DOHH2 (cell line): ENCODE measurements around the gene RNF4.

Source experiments
- EZH2phosphoT487 ChIP-seq: fragments of 200-600 bp; sonication (generic); IDR thresholded peaks from 2 replicates; pipeline ENCODE4 v1.6.1; 2017; ENCODE audit warnings: borderline replicate concordance, mild to moderate bottlenecking, antibody characterized with exemption, low read length, moderate library complexity, mixed read lengths
- TF ChIP-seq, protein P1 (sequence below): fragments of 200-600 bp; sonication (generic); IDR thresholded peaks from one replicate; pipeline ENCODE4 v1.5.1; 2014; ENCODE audit warnings: antibody characterized with exemption, mild to moderate bottlenecking, low read depth, low read length; ENCODE audit not compliant: poor library complexity, severe bottlenecking

DNA sequence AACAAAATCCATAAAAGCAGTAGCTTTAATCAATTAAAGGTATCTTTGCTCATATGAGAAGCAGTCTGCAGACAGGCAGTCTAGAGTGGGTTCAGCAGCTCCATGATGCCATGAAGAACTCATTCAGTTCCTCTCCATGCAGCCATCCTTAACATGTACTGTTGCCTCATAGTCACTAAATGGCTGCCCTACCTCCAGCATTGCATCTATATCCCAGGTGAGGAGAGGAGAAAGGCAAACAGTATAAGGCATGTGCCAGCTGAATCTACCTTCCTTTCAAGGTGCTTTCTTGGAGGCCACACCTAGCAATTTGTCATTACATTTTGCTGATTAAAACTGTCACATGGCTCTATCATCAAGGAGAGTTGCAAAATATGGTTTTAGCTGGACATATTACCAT is 36.9 kb upstream of the RNF4 start:
- TF ChIP-seq, protein P1, sequence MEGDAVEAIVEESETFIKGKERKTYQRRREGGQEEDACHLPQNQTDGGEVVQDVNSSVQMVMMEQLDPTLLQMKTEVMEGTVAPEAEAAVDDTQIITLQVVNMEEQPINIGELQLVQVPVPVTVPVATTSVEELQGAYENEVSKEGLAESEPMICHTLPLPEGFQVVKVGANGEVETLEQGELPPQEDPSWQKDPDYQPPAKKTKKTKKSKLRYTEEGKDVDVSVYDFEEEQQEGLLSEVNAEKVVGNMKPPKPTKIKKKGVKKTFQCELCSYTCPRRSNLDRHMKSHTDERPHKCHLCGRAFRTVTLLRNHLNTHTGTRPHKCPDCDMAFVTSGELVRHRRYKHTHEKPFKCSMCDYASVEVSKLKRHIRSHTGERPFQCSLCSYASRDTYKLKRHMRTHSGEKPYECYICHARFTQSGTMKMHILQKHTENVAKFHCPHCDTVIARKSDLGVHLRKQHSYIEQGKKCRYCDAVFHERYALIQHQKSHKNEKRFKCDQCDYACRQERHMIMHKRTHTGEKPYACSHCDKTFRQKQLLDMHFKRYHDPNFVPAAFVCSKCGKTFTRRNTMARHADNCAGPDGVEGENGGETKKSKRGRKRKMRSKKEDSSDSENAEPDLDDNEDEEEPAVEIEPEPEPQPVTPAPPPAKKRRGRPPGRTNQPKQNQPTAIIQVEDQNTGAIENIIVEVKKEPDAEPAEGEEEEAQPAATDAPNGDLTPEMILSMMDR = no peak
- TF ChIP-seq EZH2phosphoT487 = no peak
